ENCODE measurements around the gene ABCD2.
"Not testable (repeated sequence)": the region's sequence is repeated elsewhere in the genome, so short reads cannot be mapped to it uniquely, and the experiment has no call there.

The ABCD2 gene

DNA sequence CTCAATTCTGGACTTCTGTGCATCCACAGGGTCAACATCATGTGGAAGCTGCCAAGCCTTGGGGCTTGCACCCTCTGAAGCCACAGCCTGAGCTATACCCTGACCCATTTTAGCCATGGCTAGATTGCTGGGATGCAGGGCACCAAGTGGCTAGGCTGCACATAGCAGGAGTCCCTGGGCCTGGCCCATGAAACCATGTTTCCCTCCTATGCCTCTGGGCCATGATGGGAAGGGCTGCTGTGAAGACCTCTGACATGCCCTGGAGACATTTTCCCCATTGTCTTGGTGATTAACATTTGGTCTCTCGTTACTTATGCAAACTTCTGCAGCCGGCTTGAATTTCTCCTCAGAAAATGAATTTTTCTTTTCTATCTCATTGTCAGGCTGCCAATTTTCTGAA is 92.6 kb downstream of the ABCD2 start:
- no peak for DNase-seq

- DNase-seq: not testable (repeated sequence)
These were observed 97.4 kb downstream of the ABCD2 start for GRCh38 chr12:39522167-39522566.

DNA sequence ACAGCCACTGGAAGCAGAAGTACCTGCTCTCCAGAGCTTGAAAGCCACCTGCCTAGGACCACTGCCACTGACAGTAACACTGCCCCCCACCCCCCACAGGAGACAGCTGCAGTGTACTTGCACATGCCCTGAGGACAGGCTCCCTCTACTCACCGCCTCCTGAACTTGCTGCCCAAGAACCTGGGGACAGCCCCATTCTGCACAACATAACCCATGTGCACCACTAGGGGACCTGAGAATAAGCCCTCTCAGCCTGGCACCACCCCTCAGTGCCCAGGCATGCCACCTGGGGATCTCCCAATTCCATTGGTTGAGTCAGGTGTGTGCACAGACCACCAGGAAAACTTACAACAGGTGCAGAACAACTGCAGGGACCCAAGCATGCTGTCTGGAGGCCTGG is 109.6 kb downstream of the ABCD2 start:
- no peak for DNase-seq

GRCh38 chr12:39505554-39505953 is 114.0 kb downstream of the ABCD2 start:
- DNase-seq: no peak

GRCh38 chr12:39505023-39505422 is 114.6 kb downstream of the ABCD2 start:
- no peak for DNase-seq

DNA sequence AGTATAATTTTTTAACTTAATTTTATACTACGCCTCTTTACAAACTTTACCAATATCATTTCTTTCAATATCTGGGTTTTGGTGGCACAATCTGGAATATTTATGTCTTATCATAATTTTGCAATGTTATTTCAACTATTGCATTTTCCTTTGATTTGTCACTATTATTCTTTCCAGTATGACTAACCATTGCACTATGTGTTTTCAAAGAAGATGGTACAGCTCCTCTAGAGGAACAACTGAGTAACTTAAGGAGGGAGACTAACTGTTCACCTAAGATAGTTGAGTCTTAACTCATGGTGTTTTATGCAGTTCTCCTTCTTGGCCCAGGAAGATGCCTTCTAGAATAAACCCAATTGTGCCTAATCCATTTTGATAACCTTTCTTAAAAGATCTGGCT is 116.2 kb downstream of the ABCD2 start:
- DNase-seq: no peak

DNA sequence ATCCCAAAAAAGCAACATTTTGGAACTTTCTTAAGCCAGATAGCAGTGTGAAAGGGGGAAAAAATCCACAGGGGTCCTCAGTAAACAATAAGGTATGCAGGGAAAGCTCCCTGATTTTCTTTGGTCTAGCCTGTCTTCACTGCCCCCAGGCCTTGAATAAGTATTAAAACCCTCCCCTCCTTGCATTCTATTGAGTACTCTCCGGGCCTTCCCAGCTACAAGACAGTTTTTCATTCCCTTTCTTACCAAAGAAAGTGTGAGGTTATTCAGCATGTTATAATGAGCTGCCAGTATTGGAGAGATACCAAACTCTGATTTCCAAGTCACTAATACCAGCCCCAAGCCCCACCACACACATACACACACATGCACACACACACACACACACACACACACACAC is 116.9 kb downstream of the ABCD2 start:
- DNase-seq: no peak
